Measurements from ENCODE around the gene DTD1.

The DTD1 gene

DNA sequence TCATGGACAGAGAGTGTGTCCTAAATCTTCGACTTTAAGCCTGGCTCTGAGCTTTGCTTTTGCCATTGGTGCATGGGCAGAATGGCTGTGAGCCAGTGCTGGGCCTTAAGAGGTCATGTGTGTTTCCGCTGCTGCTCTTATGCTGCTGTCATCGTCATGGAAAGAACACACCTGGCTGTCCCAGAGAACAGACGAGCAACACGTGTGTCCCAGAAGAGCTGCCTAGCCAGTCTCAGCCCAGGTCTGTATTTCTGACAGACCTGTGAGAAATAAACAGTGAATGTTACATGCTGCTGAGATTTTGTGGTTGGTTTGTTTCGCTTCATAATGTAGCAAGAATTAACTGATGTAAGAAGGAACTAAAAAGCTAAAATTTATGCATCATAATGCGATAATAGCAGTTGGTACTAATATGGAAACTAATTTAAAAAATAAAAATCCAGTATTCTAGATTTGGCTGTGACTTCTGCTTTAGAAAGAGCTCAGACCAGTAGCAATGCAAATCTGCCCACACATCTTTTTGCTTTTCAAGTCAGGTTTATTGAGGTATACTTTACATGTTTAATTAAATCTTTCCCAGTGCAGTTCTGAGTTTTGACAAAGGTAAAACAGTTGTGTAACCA lies 214.3 kb downstream of the DTD1 start:
- no peak for DNase-seq

DNA sequence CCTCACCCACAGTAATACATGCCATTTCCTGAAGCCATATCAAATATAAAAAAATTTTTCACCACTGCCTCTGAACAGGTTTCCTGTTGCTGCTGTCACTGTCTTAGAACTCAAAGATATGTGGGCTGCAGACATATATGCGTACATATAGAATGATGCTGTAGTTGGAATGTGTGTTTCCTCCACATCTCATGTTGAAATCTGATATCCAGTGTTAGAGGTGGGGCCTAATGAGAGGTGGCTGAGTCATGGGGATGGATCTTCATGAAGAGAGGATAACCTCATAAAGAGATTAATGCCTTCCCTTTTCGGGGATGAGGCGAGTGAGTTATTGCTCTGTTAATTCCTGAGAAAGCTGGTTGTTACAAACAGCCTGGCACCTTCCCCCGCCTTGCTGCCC lies 218.0 kb downstream of the DTD1 start:
- DNase-seq, result no peak

DNA sequence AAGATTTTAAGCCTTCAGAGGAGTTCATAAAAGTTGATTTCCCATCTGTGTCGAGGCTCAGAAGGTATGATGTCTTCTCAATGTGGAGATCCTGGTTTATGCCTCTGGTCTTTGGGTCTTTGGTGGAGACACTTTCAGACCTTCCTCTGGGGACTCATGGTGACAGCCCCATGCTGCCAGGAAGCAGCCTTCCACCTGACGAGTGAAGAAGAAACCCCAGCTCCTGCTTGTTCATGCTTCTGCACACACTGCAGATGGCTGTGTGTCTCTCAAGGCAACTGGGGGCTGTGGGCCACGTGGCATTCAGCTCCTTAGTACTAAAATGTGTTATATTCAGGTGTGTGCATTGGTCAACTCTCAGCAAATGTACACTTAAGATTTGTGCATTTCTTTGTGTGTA lies 220.9 kb downstream of the DTD1 start:
- DNase-seq, result no peak

DNA sequence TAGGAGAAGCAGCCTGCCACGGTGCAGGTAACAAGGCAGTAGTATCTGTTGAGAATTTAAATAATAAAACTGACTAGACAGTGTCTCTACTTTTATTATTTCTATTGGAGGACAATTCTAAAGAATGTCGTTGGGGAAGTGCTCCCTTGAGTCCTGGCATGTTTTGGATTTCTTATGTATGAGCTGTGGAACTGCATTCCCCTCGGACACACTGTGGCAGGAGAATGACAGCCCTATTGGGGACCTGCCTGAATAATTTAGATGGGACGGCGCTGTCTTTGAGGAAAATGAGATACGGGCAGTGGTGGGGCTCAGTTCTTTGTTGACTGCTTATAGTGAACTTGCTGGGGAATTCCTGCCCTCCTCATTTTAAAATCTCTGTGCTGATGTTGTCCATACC lies 223.3 kb downstream of the DTD1 start:
- no peak for DNase-seq

DNA sequence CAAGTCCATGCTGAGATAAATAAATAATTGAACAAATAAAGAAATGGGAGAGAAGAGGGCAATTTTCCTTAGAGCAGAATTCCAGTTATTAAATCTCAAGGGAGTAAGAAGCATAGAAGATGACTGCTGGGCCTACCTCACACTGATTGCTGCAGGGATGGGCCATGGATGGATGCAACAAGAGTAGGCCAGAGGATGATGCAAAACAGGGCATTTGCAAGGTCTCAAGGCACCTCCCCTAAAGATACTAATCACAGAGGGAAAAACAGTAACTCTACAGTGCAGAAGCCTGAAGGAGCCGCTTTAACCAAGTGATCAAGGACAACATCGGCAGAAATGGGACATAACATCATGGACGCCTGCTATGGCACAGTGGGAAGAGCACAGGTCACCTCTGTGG lies 224.1 kb downstream of the DTD1 start:
- DNase-seq, result no peak

DNA sequence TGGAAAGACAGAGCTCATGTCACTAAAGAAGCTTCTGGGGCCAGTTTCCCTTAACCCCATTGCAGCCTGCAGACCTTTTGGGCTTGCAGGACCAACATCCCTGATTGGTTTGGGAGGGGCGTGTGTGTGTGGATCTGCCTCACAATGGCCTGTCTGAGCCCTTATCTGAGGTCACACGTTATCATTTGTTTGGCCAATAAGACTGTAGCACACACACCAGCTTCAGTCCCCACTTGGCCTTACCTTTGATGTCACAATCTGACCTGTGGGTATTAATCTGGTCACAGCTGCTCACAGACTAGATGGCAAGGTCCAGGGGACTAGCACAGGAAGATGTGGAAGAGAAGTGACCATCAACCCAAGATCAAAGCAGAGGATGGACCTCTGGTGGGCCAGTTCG lies 225.6 kb downstream of the DTD1 start, which contains the start of gene SCP2D1:
Gene SCP2D1, plus strand, starts transcription at position 301 of the 400 bp plus-strand sequence. Its CDS starts 33 bp downstream, at position 334.
- no peak for DNase-seq

DNA sequence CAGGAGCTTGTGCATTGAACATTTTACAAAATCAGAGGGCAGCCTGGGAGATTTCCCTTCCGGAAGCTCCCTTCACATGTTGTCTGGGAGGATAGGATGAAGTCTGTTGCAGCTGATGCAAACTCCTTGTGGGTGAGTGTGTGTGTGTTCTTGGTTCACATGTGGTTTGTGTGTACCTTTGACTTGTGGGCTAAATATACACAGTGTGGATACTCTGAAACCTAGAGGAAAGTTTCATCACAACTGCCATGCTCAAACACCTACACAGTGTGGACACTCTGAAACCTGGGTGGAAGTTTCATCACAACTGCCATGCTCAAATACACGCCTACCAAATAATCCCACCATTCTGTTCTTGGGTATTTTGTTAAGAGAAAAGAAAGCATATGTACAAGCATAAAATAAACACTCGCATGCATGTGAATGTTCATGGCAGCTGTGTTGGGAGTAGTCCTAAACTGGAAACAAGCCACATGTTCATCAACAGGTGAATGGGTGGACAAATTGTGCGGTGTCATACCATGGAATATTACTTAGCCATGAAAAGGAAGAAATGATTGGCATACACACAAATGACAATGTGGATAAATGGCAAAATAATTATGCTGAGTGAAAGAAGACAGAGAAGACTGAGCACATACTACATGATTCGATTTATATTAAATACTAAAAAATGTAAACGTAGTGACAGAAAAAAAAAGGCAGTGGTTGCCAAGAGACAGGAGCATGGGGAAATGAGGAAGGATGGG lies 227.5 kb downstream of the DTD1 start:
- no peak for DNase-seq
